Occipital lobe (tissue), 2 donors: ENCODE data around the gene FRMD3. TPM values are rescaled to one million over a fixed set of nuclear protein-coding genes. Genes with fewer than 3 reads are reported as not detected.

Experiments
- DNase-seq: peaks from one replicate; lab custom pipeline; 2025; lab: John Stamatoyannopoulos, UW
- total RNA-seq: library from RNA; depleted of rRNA; stranded (reverse); fragments of >200 nt; gene quantifications from one replicate; pipeline ENCODE4 v1.2.3, GENCODE V29; 2014

The FRMD3 gene
- total RNA-seq, 1 donor from 2014 or later = 68.8 TPM

- DNase-seq = no peak
Measured at GRCh38 chr9:83236029-83236696, 302.0 kb downstream of the FRMD3 start.

GRCh38 chr9:83235526-83235925, 302.7 kb downstream of the FRMD3 start:
- no peak for DNase-seq

DNA sequence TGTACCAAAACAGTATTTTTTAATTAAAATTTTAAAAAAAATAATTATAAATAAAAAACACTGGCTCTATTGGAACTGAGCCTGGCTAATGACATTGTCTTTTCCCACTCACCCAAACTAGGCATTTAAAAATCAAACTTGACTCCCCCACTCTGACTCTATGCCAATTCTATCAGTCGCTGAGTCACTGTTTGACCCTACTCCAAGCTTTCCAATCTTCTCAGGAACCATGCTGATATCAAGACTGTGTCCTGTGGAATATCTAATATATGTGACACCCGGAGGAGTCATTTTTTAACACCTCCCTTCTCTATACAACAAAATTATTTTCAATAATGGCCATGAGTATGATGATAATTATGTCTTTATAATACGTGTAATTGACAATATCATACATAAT, 303.7 kb downstream of the FRMD3 start:
- DNase-seq = no peak

DNA sequence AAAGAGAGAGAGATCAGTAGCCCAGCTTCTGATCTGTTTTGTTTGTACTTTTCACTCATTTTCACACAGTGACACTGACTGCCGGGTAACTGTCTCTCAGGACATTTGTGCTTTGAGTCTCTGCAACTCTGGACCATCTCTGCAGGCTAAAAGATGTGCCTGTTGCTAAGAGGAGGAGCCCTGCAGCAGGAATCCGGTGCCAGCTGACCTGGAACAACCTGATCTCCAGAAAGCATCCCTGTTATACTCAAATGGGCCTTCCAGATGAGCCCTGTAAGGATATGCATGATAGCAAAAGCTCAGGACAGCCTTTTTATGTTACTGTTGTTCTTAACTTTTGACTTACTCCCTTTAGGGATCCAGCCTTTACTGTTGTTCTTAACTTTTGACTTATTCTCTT, 304.6 kb downstream of the FRMD3 start:
- DNase-seq = no peak

GRCh38 chr9:83231039-83231438, 307.2 kb downstream of the FRMD3 start:
- no peak for DNase-seq

- DNase-seq = no peak
Measured at GRCh38 chr9:83220730-83221129, 317.5 kb downstream of the FRMD3 start.

GRCh38 chr9:83219924-83220438, 318.2 kb downstream of the FRMD3 start:
- DNase-seq = no peak

DNA sequence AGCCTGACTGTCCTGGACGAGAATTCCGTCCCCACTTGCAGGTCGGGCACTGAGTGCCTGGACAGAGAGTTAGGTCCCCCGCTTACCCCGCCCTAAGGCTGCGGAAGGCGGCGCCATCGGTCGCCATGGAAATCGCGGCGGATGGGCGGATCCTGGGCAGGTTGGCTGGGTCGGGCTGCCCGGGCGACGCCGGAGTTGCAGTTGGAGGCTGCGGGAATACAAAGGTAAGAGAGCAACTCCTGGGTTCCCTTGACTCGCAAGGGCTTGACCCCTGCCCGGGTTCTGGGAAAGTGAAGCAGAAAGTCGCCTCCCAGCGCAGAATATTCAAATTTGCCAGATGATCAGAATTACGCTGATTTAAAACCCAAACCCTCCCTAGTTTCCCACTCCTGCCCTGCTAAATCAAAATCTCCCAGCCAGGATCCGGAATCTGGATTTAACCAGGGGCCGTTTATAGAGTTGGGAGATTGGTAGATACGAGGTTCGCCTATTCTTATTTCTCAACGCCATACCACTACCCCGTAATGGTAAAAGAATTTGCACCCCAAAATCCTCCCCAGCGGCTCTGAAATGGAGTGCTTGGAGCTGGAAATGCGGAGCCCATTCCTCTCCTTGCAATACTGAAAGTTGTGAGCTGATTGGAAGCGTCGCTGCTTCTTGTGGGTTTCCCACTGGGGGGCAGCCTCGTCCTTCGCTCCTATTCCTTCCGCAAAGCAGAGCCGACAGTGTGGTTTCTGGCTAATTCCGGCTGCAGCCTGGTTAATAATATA, 318.9 kb downstream of the FRMD3 start:
- DNase-seq = peak; percentile 73

DNA sequence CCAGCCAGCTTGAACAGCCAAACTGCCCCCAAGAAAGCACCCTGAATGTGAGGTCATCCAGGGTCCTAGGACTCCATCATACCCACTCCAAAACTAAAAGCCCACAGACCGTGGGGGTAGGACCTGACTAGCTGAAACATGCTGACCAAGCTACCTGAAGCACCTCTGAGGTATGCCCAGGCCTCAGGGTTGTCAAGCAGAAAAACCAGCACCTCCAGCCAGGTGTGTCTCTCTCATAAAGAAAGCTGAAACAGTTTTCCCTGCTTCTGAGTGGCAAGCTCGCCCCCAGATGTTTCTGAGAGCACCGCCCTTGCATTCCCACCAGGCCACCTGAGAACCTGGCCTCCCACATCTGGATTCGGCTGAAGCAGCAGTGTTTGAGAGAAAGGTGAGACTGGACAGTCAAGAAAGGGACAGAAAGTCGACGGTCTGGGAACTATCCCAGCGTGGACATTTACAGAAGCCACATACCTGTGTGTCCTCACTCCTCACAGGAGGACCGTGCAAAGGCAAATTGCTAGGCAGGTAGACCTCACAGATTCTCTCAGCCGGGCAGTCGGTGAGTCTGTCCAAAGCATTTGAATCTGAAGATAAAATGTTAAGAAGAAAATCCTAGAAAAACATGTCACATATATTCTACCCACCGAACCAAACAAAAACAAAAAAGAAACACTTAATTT, 319.6 kb downstream of the FRMD3 start:
- DNase-seq = no peak

DNA sequence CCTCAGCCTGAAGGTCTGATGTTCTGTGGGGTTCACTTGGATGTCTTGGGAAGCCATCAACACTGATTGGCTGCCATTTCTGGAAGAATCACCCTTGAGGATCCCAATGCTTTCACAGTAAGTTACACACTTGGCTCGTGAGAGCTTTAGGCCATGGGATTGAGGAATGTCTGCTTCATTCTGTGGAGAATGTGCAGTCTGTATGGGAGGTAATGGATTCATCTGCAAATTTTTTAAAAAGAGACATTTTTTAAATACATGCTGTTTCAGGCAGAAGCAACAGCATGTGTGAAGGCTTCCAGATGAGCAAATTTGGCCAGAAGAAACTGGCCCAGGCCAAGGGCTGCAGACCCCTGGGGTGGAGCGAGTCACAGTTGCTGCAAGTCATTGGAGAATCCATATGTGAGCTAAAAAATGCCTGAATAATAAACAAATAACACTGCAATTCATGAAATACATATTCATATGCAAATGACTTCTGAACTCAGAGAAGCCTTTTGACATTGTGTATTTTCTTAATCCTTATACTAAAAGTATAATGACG, 328.9 kb downstream of the FRMD3 start:
- DNase-seq = no peak

- no peak for DNase-seq
Measured at GRCh38 chr9:83208065-83208850, 329.9 kb downstream of the FRMD3 start.

DNA sequence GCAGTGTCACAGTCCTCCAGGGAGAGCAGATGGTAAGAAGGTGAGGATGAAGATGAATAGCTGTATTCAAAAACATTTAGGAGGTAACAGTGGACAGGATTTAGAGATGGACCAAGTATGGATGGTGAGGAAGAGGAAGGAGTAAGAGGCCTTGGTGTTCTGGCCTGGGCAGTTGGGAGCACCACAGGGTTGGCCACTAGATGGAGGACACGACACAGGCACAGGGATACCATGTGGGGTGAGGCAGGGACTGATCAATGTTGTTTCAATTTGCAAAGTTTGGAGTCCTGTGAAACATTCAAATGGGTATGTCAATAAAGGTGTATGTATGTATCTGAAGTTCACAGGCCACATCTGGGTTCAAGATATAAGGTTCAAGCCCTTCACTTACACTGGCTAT, 334.2 kb downstream of the FRMD3 start:
- no peak for DNase-seq

DNA sequence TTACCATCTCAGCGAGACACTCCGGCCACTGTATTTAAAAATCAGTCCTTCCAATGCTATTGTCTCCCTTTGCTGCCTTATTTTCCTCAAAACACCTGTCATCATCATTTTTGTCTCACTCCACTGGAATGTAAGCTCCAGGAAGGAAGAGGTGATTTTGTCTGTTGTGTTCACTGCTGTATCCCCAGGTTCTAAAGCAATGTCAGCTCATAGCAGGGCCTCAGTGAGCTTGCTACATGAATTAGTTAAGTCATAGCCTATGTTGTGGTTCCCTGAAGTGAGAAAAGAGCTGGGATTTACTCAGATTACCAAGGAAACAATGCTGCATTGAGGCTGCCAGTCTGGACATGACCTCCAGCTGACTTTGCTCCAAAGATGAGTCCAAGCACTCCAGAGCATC, 337.7 kb downstream of the FRMD3 start:
- DNase-seq = no peak

DNA sequence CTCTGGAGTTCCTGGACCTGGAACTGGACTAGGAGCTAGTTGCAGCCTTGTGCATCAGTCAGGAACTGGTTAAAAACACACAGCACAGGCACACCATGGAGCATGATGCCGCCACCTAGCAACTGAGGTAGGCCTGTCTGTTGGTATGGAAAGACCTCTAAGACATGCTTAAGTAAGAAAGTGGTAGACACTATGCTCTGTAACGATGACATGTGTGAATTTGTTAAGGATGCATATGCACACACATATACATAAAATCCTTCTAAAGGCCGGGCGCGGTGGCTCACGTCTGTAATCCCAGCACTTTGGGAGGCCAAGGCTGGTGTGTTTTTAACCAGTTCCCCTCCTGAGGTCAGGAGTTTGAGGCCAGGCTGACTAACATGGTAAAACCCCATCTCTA, 338.4 kb downstream of the FRMD3 start:
- no peak for DNase-seq

- DNase-seq = peak; percentile 44
Measured at GRCh38 chr9:83199240-83199639, 339.0 kb downstream of the FRMD3 start.

- DNase-seq = no peak
Measured at GRCh38 chr9:83198371-83198770, 339.8 kb downstream of the FRMD3 start.

DNA sequence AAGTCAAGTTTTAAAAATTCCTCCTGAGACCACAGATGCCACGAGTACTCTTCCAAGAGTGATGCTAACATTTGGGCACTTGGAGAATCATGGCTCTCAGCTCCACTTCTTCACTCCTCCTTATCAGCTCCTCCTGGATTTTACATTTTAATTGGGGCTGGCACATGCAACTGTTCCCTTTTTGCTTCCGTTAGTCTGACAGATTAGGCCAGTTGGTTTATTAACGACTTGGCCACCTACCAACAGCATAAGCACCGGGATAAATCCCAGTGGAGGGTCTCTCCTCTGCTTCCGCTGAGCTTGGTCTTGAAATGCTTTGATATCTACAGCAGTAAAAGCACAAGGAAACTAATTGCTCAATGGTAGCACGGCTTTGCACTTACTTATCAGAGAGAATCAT, 340.6 kb downstream of the FRMD3 start:
- no peak for DNase-seq

- DNase-seq = no peak
Measured at GRCh38 chr9:83196946-83197345, 341.3 kb downstream of the FRMD3 start.
